ENCODE measurements around the gene PIEZO1.

- TF ChIP-seq CTCF (IDR thresholded peaks at IDR 0.05) (peak in 3 of 4 donors; percentile 18 to 25 (median 25)), POLR2A (IDR thresholded peaks at IDR 0.05) (no peak)
Observed at GRCh38 chr16:88763502-88764053, 21.4 kb downstream of the PIEZO1 start.

Data from right lobe of liver (tissue), 4 donors.